NCI-H526 (cell line): ENCODE data around the gene PPP1R14D.

Experiments
- DNase-seq, 2 experiments: peaks; one replicate each; lab custom pipeline; 2025; lab: John Stamatoyannopoulos, UW

PPP1R14D gene

GRCh38 chr15:40852529-40852928 is 24.0 kb upstream of the PPP1R14D start:
- DNase-seq, result peak in 1 of 2 experiments; percentile 11

- no peak for DNase-seq
Observed at GRCh38 chr15:40850576-40851112, 22.1 kb upstream of the PPP1R14D start.

GRCh38 chr15:40847223-40847961 is 18.9 kb upstream of the PPP1R14D start:
- peak; percentile 79 to 87 for DNase-seq

DNA sequence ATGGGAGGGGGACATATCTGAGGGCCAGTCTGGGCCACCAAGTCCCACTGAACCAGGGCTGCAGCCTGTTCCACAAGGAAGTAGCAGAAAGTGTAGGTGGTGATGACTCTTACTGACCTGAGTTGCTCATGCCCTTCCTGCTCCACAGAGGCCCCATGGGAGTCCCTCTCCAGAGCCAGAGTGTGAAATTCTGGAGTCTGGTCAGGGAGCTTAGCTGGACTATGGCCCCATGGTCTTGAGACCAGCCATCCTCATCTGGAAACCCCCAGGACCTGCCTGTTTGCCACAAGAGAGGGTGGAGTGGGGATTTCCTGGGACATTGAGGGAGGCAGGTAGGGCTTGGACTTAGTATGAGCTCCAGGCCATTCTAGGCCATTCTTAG is 18.3 kb upstream of the PPP1R14D start:
- no peak for DNase-seq

DNA sequence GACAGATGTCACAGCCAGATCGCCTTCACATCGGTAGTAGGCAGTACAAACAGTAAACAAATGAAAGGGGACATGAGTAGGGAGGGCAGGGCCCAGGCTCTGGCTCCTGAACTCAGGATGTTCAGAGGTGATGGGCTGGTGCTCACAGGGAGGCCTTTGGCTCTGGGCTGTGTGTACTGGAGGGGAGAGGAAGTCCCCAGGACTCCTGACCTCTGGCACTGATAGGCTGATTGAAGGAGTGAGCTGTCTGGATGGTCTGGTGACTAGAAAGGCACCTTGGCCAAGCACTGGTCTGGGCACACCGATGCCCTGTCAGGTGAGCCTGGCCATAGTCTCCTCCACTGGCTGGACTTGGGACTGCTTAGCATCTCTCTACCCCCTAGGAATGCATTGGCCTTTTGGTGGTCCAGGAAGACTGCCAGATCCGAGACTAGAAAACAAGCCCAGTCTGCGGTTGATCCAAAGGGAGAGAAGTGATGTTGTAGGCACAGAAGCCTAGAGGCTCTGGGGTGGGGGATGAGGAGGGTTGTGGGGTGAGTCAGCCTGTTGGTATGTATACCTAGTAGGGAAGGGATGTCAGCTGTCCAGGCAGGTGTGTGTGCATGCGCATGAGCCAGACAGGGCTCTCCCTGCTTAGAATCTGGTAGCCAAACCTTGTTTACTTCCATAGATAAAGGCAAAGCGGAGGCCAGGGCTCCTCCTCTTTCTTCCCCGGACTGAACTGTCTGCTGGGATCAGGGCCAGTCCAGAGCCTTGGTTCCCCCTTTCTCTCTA is 17.2 kb upstream of the PPP1R14D start:
- peak; percentile 32 to 60 for DNase-seq

GRCh38 chr15:40845036-40845435 is 16.5 kb upstream of the PPP1R14D start:
- peak in 1 of 2 experiments; percentile 21 for DNase-seq

DNA sequence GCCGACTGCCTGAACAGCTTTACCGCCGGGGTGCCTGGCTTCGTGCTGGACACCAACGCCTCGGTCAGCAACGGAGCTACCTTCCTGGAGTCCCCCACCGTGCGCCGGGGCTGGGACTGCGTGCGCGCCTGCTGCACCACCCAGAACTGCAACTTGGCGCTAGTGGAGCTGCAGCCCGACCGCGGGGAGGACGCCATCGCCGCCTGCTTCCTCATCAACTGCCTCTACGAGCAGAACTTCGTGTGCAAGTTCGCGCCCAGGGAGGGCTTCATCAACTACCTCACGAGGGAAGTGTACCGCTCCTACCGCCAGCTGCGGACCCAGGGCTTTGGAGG is 16.2 kb upstream of the PPP1R14D start:
- DNase-seq, result peak; percentile 4 to 73

DNA sequence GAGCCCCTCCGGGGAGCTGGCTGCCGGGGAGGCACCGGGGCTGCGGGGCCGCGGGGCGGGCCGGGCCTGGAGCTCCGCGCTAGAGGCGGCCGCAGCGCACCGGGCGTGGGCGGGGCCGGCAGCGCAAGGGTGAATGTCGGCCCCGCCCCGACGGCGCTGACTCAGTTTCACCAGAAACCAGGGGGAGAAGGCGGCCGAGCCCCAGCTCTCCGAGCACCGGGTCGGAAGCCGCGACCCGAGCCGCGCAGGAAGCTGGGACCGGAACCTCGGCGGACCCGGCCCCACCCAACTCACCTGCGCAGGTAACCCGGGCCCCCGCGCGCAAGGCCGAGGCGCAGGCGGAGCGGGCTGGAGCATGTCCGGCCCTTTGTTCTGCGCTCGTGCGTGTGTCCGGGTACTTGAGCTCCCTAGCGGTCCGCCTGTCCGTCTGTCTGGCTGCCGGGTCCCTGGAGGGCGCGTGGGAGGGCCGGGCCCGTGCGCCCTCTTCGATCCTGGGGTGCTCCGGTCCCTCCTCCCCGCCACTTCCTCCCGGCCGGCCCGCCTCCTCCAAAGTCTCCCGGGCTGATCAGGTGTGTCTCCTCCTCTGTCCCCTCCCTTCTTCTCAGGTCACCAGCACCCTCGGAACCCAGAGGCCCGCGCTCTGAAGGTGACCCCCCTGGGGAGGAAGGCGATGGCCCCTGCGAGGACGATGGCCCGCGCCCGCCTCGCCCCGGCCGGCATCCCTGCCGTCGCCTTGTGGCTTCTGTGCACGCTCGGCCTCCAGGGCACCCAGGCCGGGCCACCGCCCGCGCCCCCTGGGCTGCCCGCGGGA is 15.6 kb upstream of the PPP1R14D start, which contains the start of gene SPINT1:
Gene SPINT1, plus strand, starts transcription at position 164 of the 811 bp plus-strand sequence. Its CDS starts 507 bp downstream, at position 671.
- peak; percentile 32 to 84 for DNase-seq

DNA sequence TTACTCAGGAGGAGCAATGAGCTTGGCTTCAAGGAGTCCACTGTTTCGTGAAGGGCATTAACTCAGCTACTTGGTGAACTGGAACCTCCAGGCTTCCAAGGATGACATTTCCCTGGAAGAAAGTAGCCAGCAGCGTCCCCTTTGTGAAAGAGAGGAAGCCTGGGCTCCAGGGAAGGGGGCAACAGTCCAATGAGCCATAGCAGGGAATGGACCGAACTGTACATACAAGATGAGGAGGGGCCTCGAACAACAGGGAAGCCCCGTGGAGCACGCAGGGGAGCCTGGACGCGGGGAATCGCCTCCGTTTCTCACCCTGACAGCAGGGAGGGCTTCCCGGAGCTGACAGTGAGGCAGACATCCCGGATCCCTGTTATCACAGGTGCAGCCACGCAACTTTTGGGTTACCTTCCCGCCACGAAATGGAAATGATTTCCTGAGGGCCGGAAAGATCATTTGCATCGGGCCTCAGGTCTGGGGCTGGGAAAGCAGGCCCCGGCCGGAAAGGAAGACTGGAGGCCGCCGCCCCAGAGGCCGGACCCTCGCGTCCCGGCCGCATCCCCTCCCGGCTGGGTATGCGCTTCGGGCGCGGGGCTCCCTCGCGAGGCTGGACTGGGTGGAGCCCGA is 14.9 kb upstream of the PPP1R14D start:
- peak; percentile 32 to 81 for DNase-seq

- DNase-seq, result no peak
Observed at GRCh38 chr15:40841741-40842140, 13.2 kb upstream of the PPP1R14D start.

GRCh38 chr15:40838756-40839155 is 10.2 kb upstream of the PPP1R14D start:
- DNase-seq, result no peak

GRCh38 chr15:40836020-40836419 is 7.5 kb upstream of the PPP1R14D start:
- DNase-seq, result no peak

- no peak for DNase-seq
Observed at GRCh38 chr15:40832903-40833302, 4.4 kb upstream of the PPP1R14D start.

GRCh38 chr15:40831861-40832260 is 3.4 kb upstream of the PPP1R14D start:
- DNase-seq, result no peak

DNA sequence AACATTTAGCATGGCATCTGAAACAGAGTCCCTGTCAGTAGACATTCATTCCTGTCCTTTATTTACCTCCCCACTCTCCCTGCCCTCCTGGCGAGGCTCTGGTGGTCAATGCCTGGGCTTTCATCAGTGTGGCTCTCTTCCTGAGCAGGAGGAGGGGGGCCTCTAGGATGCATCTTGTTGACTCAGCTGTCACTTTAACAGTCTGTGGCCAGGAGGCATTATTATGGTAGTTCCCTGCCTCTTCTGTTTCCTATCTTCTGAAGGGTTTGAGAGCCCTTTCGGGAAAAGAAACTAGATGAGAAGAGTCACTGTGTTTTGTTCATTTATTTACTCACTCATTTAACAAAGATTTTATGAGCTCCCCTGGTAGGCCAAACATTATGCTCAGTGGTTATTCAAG is 2.4 kb upstream of the PPP1R14D start:
- DNase-seq, result no peak

GRCh38 chr15:40829115-40829514 is 607 bp upstream of the PPP1R14D start:
- DNase-seq, result peak; percentile 71 to 88

- no peak for DNase-seq
Observed at GRCh38 chr15:40826423-40827075, 2.0 kb downstream of the PPP1R14D start.

DNA sequence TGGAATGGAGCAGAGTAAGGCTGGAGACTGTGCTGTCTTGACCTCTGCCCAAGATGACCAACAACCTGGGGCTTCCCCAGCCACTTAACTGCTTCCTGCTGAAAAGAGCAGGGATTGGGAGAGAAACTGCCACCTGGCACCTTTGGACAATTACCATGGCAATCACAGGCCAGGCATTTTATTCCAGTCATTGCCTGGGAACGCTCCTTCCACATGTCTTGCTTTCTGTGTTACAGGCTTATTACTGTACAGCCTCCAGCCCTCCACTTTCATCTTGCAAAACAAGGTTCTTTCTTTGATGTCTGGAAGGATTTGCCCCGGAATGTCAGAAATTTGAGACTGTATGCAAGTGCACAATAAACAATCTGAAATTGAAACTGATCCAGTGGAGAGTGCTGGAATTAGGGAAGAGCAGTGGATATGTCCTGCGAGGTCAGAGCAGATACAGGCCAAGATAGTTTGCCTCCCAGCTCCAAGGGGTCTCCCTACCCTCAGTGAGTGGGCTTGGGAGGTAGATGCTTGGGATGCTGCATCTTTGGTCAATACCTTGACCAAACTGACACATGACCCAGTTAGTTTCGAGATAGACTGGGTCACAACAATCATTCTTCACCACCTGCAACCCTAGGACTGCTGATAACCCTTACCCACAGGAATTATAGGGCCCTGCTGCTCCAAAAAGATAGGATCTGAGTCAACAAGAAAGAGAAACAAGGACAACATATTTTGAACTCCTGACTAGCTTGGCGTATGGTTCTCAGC is 2.7 kb downstream of the PPP1R14D start:
- DNase-seq, result no peak

- no peak for DNase-seq
Observed at GRCh38 chr15:40823572-40824343, 4.8 kb downstream of the PPP1R14D start.

GRCh38 chr15:40821195-40821594 is 7.3 kb downstream of the PPP1R14D start:
- no peak for DNase-seq
